IPS-18a (cell line): Measurements from ENCODE around the gene DNAH14.
"Not testable (repeated sequence)": the region's sequence is repeated elsewhere in the genome, so short reads cannot be mapped to it uniquely, and the experiment has no call there.

Experiments
- H3K27ac ChIP-seq: one replicate; pipeline ENCODE4 v1.5.1; 2013; ENCODE audit warnings: low read length
- H3K27me3 ChIP-seq: one replicate; pipeline ENCODE4 v1.6.1; 2013; ENCODE audit warnings: mild to moderate bottlenecking, low read length; ENCODE audit not compliant: control insufficient read depth, insufficient read depth
- H3K36me3 ChIP-seq: one replicate; pipeline ENCODE4 v1.6.1; 2013; ENCODE audit warnings: low read depth, low read length; ENCODE audit not compliant: control insufficient read depth
- H3K4me1 ChIP-seq: one replicate; pipeline ENCODE4 v1.6.1; 2013; ENCODE audit warnings: low read depth, low read length; ENCODE audit not compliant: control insufficient read depth
- H3K4me3 ChIP-seq: one replicate; pipeline ENCODE4 v1.5.1; 2013; ENCODE audit warnings: low read length
- H3K9ac ChIP-seq: one replicate; pipeline ENCODE4 v1.6.1; 2013; ENCODE audit warnings: mild to moderate bottlenecking, low read length, moderate library complexity
- H3K9me3 ChIP-seq: one replicate; pipeline ENCODE4 v1.6.1; 2013; ENCODE audit warnings: low read depth, low read length; ENCODE audit not compliant: control insufficient read depth

The DNAH14 gene

DNA sequence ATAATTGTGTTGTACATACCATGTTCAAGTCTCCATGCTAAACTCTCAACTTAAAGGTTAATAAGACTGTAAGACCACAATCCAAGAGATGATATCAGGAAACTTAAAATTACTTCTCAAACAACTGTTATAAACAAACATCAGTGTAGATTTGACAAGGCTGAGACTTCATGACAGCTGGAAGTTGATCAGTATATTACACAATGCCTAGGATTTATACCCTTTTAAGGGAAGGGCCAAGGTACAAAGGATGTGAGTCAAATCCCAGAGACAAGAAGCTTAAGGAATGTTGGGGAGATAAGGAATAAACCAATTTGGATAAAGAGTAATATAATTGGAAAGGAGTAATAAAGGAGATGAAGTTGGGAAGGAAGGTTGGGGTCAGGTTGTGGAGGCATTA is 399.6 kb downstream of the DNAH14 start:
- H3K9ac ChIP-seq, result no peak overlapping the region
- H3K36me3 ChIP-seq, result no peaks in the 10 kb centered on the region
- no peak overlapping the region for H3K4me3 ChIP-seq
- H3K27me3 ChIP-seq, result no peaks in the 10 kb centered on the region
- H3K4me1 ChIP-seq, result no peaks in the 10 kb centered on the region
- no peak overlapping the region for H3K27ac ChIP-seq
- H3K9me3 ChIP-seq, result no peaks in the 10 kb centered on the region

DNA sequence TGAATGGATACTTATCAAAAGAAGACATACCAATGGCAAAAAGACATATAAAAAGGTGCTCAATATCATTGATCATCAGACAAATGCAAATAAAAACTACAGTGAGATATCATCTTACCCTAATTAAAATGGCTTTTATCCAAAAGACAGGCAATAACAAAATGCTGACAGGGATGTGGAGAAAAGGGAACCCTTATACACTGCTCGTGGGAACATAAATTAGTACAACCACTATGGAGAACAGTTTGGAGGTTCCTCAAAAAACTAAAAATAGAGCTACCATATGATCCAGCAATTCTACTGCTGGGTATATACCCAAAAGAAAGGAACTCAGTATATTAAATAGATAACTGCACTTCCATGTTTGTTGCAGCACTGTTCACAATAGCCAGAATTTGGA is 400.5 kb downstream of the DNAH14 start:
- not testable (repeated sequence) for H3K27me3 ChIP-seq, H3K4me1 ChIP-seq, H3K9ac ChIP-seq, H3K4me3 ChIP-seq, H3K27ac ChIP-seq, H3K9me3 ChIP-seq, H3K36me3 ChIP-seq

DNA sequence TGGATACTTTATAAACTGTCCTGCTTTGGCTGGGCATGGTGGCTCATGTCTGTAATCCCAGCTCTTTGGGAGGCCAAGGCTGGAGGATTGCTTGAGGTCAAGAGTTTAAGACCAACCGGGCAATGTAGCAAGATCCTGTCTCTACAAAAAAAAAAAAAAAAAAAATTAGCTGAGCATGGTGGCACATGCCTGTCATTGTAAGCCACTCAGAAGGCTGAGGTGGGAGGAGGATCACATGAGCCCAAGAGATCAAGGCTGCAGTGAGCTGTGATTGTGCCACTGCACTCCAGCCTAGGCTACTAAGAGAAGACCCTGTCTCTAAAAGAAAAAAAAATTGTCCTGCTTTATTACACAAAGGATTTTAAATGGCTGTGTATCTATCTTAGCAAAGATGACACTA is 403.2 kb downstream of the DNAH14 start:
- no peak overlapping the region for H3K4me3 ChIP-seq
- H3K4me1 ChIP-seq, result no peaks in the 10 kb centered on the region
- H3K27me3 ChIP-seq, result no peaks in the 10 kb centered on the region
- H3K27ac ChIP-seq, result no peak overlapping the region
- no peaks in the 10 kb centered on the region for H3K9me3 ChIP-seq
- no peak overlapping the region for H3K9ac ChIP-seq
- H3K36me3 ChIP-seq, result no peaks in the 10 kb centered on the region

DNA sequence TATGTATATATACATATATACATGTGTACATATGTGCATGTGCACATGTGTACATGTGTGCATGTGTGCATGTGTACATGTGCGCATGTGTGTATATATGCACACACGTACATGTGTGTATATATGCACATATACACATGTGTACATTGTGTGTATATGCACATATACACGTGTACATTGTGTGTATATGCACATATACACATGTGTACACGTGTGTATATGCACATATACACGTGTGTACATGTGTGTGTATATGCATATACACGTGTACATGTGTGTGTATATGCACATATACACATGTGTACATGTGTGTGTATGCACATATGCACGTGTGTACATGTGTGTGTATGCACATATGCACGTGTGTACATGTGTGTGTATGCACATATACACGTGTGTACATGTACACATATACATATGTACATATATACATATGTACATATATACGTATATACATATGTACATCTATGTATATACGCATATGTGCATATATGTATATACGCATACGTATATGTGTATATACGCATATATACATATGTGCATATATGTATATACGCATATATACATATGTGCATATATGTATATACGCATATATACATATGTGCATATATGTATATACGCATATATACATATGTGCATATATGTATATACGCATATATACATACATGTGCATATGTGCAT is 405.8 kb downstream of the DNAH14 start:
- not testable (repeated sequence) for H3K27me3 ChIP-seq, H3K4me3 ChIP-seq, H3K27ac ChIP-seq, H3K9ac ChIP-seq, H3K4me1 ChIP-seq, H3K9me3 ChIP-seq, H3K36me3 ChIP-seq

DNA sequence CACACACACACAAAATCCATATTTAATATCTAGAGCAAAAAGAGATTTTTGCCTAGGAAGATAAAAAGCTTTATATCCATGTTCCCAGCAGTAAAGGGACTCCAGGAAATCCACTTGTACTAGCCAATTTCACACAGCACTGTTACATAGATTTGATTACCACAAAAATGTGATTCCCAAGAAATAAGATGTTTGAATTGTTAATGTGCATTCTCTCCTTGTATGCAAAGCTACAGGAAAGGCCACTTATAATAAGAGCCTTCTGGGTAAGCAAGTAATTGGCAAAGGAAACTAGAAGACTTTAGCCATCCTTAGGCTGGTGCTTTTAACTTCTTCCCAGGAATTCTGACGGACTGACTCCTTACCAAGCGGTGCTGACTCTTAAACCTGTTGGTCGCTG is 409.1 kb downstream of the DNAH14 start:
- H3K9me3 ChIP-seq, result no peaks in the 10 kb centered on the region
- H3K36me3 ChIP-seq, result no peaks in the 10 kb centered on the region

DNA sequence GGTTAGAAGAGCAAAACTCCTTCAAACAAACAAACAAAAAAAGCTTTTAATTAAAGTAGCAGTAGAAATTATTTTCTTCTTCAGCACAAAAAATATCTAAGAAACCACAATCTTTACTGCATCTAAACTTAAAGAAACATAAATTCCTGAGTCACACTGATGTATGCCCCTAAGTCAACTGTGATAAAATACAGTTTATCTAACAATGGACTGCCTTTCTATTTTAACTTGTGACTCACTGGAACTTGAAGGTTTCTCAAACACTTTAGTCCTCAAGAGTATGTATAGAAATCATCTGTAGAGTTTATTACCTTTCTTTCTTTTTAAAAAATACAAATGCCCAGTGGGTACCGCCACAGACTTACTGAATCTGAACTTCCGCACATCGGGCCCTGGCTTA is 412.2 kb downstream of the DNAH14 start:
- no peaks in the 10 kb centered on the region for H3K4me1 ChIP-seq
- H3K9me3 ChIP-seq, result no peaks in the 10 kb centered on the region
- H3K27me3 ChIP-seq, result no peaks in the 10 kb centered on the region
- H3K27ac ChIP-seq, result no peak overlapping the region
- H3K9ac ChIP-seq, result no peak overlapping the region
- H3K4me3 ChIP-seq, result no peak overlapping the region
- H3K36me3 ChIP-seq, result no peaks in the 10 kb centered on the region

More for the DNA sequence above, 409.1 kb downstream of the DNAH14 start:
- Histone ChIP-seq H3K4me1 (no peaks in the 10 kb centered on the region), H3K27ac (no peak overlapping the region), H3K4me3 (no peak overlapping the region), H3K9ac (no peak overlapping the region), H3K27me3 (no peaks in the 10 kb centered on the region)

DNA sequence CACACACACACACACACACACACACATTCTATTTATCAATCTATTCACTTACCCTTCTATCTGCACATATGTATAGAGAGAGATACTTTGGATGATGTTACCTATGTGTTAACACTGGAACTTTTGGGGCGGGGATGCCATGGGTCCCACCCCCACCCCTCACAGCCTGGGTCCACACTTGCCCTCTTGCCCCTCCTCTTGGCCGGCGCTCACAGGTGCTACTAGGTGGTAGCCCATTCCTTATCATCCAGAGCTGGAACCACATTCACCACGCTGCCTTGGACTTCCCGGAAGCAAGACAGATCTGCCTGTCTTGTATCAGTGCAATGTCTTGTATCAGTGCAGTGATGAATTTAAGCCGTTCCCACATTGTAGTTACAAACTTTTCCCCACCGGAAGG is 413.2 kb downstream of the DNAH14 start:
- H3K4me3 ChIP-seq, result no peak overlapping the region
- H3K9me3 ChIP-seq, result no peaks in the 10 kb centered on the region
- no peaks in the 10 kb centered on the region for H3K36me3 ChIP-seq
- H3K4me1 ChIP-seq, result no peaks in the 10 kb centered on the region
- H3K27me3 ChIP-seq, result no peaks in the 10 kb centered on the region
- H3K27ac ChIP-seq, result no peak overlapping the region
- no peak overlapping the region for H3K9ac ChIP-seq

DNA sequence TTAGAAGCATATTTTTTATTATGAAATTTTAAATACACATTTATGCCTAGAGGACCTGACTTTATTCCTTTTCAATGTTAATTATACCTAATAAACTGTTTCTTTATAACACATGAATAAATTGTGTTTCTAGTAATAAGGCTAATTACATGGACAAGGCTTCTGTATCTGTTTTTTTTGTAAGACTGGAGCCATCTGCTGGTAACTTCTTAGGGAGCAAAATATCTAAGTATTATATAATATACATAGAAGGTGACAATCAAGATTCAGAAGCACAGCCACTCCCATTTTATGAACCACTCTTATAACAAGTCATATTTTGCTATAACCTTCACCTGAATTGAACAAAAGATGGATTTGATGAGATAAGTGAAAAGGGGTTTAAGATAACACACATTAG is 414.1 kb downstream of the DNAH14 start:
- Histone ChIP-seq H3K36me3 (no peaks in the 10 kb centered on the region), H3K27me3 (no peaks in the 10 kb centered on the region), H3K4me1 (no peaks in the 10 kb centered on the region), H3K9ac (no peak overlapping the region), H3K9me3 (no peaks in the 10 kb centered on the region), H3K27ac (no peak overlapping the region), H3K4me3 (no peak overlapping the region)

DNA sequence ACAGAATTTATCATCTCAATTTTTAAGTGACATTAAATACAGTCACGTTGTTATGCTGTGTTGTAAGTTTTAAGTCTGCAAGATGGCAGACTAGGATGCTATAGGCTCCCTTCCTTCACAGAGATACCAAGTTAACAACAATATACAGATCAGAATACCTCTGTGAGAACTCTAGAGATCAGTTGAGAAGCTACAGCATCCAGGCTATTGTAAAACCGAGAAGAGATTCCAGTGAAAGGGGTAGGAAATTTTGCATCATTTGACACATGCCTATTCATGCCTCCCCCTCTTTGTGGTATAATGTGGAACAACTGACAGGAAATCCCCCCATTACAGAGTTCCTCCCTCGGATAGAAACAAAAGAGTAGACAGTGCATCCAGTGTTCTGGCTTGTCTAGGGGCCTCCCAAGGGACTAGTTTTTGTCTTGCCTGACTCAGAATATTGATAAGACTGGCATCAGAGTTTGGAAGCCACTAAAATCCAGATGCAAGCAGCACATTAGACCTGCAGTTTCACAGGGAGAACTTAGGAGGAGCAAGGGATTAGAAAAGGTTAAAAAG is 417.7 kb downstream of the DNAH14 start:
- no peak overlapping the region for H3K4me3 ChIP-seq
- H3K4me1 ChIP-seq, result no peaks in the 10 kb centered on the region
- no peaks in the 10 kb centered on the region for H3K27me3 ChIP-seq
- no peak overlapping the region for H3K27ac ChIP-seq
- H3K9ac ChIP-seq, result no peak overlapping the region
- no peaks in the 10 kb centered on the region for H3K36me3 ChIP-seq
- H3K9me3 ChIP-seq, result no peaks in the 10 kb centered on the region

DNA sequence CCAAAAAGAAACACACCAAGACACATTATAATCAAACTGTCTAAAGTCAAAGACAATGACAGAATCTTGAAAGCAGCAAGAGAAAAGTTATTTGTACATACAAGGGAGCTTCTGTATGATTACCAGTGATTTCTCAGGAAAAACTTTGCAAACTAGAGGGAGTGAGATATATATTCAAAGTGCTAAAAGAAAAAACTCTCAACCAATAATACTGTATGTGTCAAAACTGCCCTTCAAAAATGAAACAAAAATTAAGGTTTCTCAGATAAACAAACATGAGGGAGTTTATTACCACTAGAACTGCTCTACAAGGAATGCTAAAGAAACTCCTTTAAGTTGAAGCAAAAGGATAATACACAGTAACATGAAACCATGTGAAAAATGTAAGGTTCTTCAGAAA is 418.9 kb downstream of the DNAH14 start:
- H3K4me1 ChIP-seq, result no peaks in the 10 kb centered on the region
- no peak overlapping the region for H3K9ac ChIP-seq

DNA sequence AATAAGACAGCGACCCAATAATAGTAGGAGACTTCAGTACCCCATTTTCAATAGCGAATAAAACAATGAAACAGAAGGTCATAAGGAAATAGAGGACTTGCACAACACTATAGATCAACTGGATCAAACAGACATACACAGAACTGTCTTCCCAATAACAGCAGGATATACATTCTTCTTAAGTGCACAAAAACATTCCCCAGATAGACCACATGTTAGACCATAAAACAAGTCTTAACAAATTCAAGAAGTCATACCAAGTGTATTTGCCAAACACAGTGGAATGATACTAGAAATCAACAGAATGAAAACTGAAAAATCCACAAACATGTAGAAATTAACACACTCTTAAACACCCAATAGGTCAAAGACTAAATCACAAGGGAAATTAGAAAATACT is 420.4 kb downstream of the DNAH14 start:
- H3K36me3 ChIP-seq, result no peaks in the 10 kb centered on the region
- H3K9me3 ChIP-seq, result no peaks in the 10 kb centered on the region
- H3K9ac ChIP-seq, result no peak overlapping the region
- no peak overlapping the region for H3K4me3 ChIP-seq
- no peak overlapping the region for H3K27ac ChIP-seq
- H3K27me3 ChIP-seq, result no peaks in the 10 kb centered on the region
- H3K4me1 ChIP-seq, result no peaks in the 10 kb centered on the region

More for the DNA sequence above, 418.9 kb downstream of the DNAH14 start:
- no peaks in the 10 kb centered on the region for H3K9me3 ChIP-seq
- no peaks in the 10 kb centered on the region for H3K36me3 ChIP-seq
- H3K27ac ChIP-seq, result no peak overlapping the region
- H3K27me3 ChIP-seq, result no peaks in the 10 kb centered on the region
- H3K4me3 ChIP-seq, result no peak overlapping the region

DNA sequence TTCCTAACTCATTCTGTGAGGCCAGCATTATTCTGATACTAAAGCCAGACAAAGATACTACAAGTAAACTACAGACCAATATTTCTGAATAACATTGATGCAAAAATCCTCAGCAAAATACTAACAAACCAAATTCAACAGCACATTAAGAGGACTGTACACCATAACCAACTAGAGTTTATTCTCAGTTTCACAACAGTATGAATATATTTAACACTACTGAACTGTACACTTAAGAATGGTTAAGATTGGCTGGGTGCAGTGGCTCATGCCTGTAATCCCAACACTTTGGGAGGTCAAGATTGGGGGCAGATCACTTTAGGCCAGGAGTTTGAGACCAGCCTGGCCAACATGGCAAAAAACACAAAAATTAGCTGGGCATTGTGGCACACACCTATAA is 421.4 kb downstream of the DNAH14 start:
- Histone ChIP-seq H3K4me1 (no peaks in the 10 kb centered on the region), H3K9ac (no peak overlapping the region), H3K27ac (no peak overlapping the region), H3K4me3 (no peak overlapping the region), H3K27me3 (no peaks in the 10 kb centered on the region), H3K9me3 (no peaks in the 10 kb centered on the region), H3K36me3 (no peaks in the 10 kb centered on the region)
